ENCODE results near the gene ZNRF3. TPM values are rescaled to one million over a fixed set of nuclear protein-coding genes. Genes with fewer than 3 reads are reported as not detected.
"Not testable (repeated sequence)": the region's sequence is repeated elsewhere in the genome, so short reads cannot be mapped to it uniquely, and the experiment has no call there.

The ZNRF3 gene
- total and polyA plus RNA-seq, 5 donors = 4.0 to 9.4 (median 8.4) TPM

- no peak for DNase-seq
- no peaks in the 10 kb centered on the region for H3K27me3 ChIP-seq (ENCODE audit: control insufficient read depth, insufficient read depth)
- peaks cover 8% of the 10 kb centered on the region for H3K4me1 ChIP-seq (ENCODE audit: control insufficient read depth, insufficient read depth, low read length)
- H3K9me3 ChIP-seq (ENCODE audit: control insufficient read depth, low read length) = no peaks in the 10 kb centered on the region
- no peak for ATAC-seq
- H3K4me3 ChIP-seq (ENCODE audit: low read length) = no peak overlapping the region
- intact Hi-C loops (cut with DNase I) = no loop called here
- 75% methylated on average over 4 of the region's 4 CpGs for WGBS
- no peak overlapping the region for H3K27ac ChIP-seq (ENCODE audit: low read length)
These were observed 119.2 kb downstream of the ZNRF3 start for GRCh38 chr22:29002603-29003002.

GRCh38 chr22:29003552-29003951 lies 120.2 kb downstream of the ZNRF3 start:
- 98% methylated on average over 4 of the region's 4 CpGs for WGBS
- ATAC-seq (no peak), DNase-seq (no peak)
- H3K4me1 ChIP-seq (ENCODE audit: control insufficient read depth, insufficient read depth, low read length) = peaks cover 8% of the 10 kb centered on the region
- H3K9me3 ChIP-seq (ENCODE audit: control insufficient read depth, low read length) = no peaks in the 10 kb centered on the region
- H3K27me3 ChIP-seq (ENCODE audit: control insufficient read depth, insufficient read depth) = no peaks in the 10 kb centered on the region
- no peak overlapping the region for H3K27ac ChIP-seq (ENCODE audit: low read length)
- intact Hi-C loops (cut with DNase I) = no loop called here
- no peak overlapping the region for H3K4me3 ChIP-seq (ENCODE audit: low read length)

DNA sequence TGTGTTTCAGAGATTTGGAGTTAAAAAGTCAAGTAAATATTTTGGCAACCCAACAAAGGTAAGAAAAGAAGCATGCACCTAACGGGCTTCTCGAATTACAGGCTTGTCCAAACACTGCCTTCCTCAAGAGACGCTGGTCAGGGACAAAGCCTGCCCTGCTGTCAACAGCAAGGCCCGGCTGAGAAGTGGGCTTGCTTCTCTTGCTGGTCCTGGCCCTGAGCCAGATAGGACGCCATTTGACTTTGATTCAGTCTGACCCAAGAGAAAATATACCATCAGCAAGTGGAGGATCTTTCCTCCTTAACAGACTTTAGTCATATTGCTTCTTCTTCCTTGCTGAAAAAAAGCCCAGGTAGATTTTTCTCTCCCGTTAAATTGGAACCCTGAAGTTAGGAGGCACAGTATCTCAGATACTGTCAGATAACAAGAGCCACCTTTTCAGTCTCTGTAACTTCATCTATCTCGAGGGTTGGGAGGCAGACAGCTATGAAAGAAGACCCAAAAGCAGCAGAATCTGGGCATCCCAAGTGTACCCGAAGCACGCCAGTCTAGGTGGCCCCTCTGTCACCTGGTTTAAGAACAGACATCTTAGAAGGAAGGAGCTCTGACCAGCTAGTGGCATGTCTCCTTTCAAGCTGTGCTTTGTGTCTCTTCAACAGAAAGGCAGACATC lies 120.7 kb downstream of the ZNRF3 start:
- WGBS = 67% methylated on average over 9 of the region's 9 CpGs
- Histone ChIP-seq H3K27me3 (ENCODE audit: control insufficient read depth, insufficient read depth) (no peaks in the 10 kb centered on the region), H3K4me1 (ENCODE audit: control insufficient read depth, insufficient read depth, low read length) (peaks cover 8% of the 10 kb centered on the region), H3K27ac (ENCODE audit: low read length) (no peak overlapping the region), H3K4me3 (ENCODE audit: low read length) (no peak overlapping the region), H3K9me3 (ENCODE audit: control insufficient read depth, low read length) (no peaks in the 10 kb centered on the region)
- intact Hi-C loops (cut with DNase I) = no loop called here
- ATAC-seq (no peak), DNase-seq (no peak)

DNA sequence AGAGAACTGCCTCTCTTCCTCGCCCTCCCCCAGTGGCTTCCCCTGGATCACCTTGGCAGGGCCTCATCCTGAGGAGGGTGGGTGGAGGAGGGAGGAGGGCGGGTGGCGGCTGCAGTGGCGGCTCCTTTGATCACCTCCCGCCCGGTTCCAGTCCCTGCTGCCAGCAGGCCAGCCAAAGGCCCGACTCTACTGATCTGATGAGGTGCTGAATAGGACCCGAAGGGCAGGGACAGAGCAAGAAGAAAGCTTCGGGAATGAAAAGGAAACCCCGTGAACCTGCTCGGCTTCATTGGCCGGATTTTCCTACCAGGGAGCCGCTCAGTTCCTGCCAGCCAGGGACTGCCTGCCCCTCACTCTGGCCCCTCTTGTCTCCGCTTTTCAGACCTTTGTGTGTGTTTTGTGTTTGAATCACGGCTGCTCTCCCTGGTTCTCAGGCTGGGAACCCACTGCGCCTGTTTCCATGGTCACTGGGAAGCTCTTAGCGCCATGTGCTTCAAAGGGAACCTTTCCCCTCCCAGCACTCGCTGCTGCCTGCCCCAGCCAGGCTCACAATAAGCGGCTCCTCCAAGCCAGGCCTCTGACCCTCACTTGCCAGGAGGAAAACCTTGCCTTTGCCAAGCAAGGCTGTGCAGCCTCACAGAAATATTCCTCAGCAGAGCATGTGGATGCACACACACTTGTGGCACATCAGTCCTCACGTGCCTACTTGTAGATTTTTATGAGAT lies 121.4 kb downstream of the ZNRF3 start:
- peak; percentile 69 to 75 for ATAC-seq
- Histone ChIP-seq H3K27me3 (ENCODE audit: control insufficient read depth, insufficient read depth) (no peaks in the 10 kb centered on the region), H3K4me1 (ENCODE audit: control insufficient read depth, insufficient read depth, low read length) (peaks cover 8% of the 10 kb centered on the region), H3K27ac (ENCODE audit: low read length) (peak overlapping the region; percentile 43), H3K4me3 (ENCODE audit: low read length) (no peak overlapping the region), H3K9me3 (ENCODE audit: control insufficient read depth, low read length) (no peaks in the 10 kb centered on the region)
- 32% methylated on average over 20 of the region's 20 CpGs for WGBS
- intact Hi-C loops (cut with DNase I) = no loop called here
- peak; percentile 36 to 80 (median 68) for DNase-seq

GRCh38 chr22:29005754-29006153 lies 122.4 kb downstream of the ZNRF3 start:
- DNase-seq; H3K27me3 ChIP-seq (ENCODE audit: control insufficient read depth, insufficient read depth); intact Hi-C loops (cut with DNase I); H3K4me1 ChIP-seq (ENCODE audit: control insufficient read depth, insufficient read depth, low read length); ATAC-seq; H3K9me3 ChIP-seq (ENCODE audit: control insufficient read depth, low read length); H3K4me3 ChIP-seq (ENCODE audit: low read length); H3K27ac ChIP-seq (ENCODE audit: low read length): not testable (repeated sequence)
- 95% methylated on average over 8 of the region's 8 CpGs for WGBS

GRCh38 chr22:29006346-29006745 lies 123.0 kb downstream of the ZNRF3 start:
- no peak overlapping the region for H3K27ac ChIP-seq (ENCODE audit: low read length)
- intact Hi-C loops (cut with DNase I) = no loop called here

GRCh38 chr22:29009148-29009547 lies 125.8 kb downstream of the ZNRF3 start:
- Histone ChIP-seq H3K27ac (ENCODE audit: low read length) (peak overlapping the region; percentile 79), H3K27me3 (ENCODE audit: control insufficient read depth, insufficient read depth) (no peaks in the 10 kb centered on the region), H3K9me3 (ENCODE audit: control insufficient read depth, low read length) (no peaks in the 10 kb centered on the region), H3K4me3 (ENCODE audit: low read length) (no peak overlapping the region), H3K4me1 (ENCODE audit: control insufficient read depth, insufficient read depth, low read length) (peaks cover 19% of the 10 kb centered on the region)
- 59% methylated on average over 5 of the region's 5 CpGs for WGBS
- intact Hi-C loops (cut with DNase I) = no loop called here
- ATAC-seq (peak; percentile 68 to 72), DNase-seq (no peak)

More at GRCh38 chr22:29006346-29006745, 123.0 kb downstream of the ZNRF3 start:
- ATAC-seq (no peak), DNase-seq (no peak)
- no peaks in the 10 kb centered on the region for H3K27me3 ChIP-seq (ENCODE audit: control insufficient read depth, insufficient read depth)
- H3K9me3 ChIP-seq (ENCODE audit: control insufficient read depth, low read length) = no peaks in the 10 kb centered on the region
- H3K4me1 ChIP-seq (ENCODE audit: control insufficient read depth, insufficient read depth, low read length) = peaks cover 10% of the 10 kb centered on the region
- H3K4me3 ChIP-seq (ENCODE audit: low read length) = no peak overlapping the region
- 76% methylated on average over 8 of the region's 8 CpGs for WGBS

GRCh38 chr22:29011240-29012100 lies 128.1 kb downstream of the ZNRF3 start:
- Histone ChIP-seq H3K4me3 (ENCODE audit: low read length) (no peak overlapping the region), H3K27me3 (ENCODE audit: control insufficient read depth, insufficient read depth) (no peaks in the 10 kb centered on the region), H3K9me3 (ENCODE audit: control insufficient read depth, low read length) (no peaks in the 10 kb centered on the region), H3K27ac (ENCODE audit: low read length) (peak overlapping the region; percentile 53), H3K4me1 (ENCODE audit: control insufficient read depth, insufficient read depth, low read length) (peaks cover 13% of the 10 kb centered on the region)
- WGBS = 44% methylated on average over 14 of the region's 14 CpGs
- peak in 1 of 2 donors; percentile 38 for ATAC-seq
- intact Hi-C loops (cut with DNase I) = no loop called here
- DNase-seq = peak; percentile 28 to 76 (median 73)

- peaks cover 13% of the 10 kb centered on the region for H3K4me1 ChIP-seq (ENCODE audit: control insufficient read depth, insufficient read depth, low read length)
- H3K4me3 ChIP-seq (ENCODE audit: low read length) = no peak overlapping the region
- H3K9me3 ChIP-seq (ENCODE audit: control insufficient read depth, low read length) = no peaks in the 10 kb centered on the region
- ATAC-seq = no peak
- peak overlapping the region; percentile 53 for H3K27ac ChIP-seq (ENCODE audit: low read length)
- H3K27me3 ChIP-seq (ENCODE audit: control insufficient read depth, insufficient read depth) = no peaks in the 10 kb centered on the region
- intact Hi-C loops (cut with DNase I) = no loop called here
- no peak for DNase-seq
- WGBS = 80% methylated on average over 4 of the region's 4 CpGs
These were observed 128.7 kb downstream of the ZNRF3 start for GRCh38 chr22:29012101-29012433.

GRCh38 chr22:29012952-29013351 lies 129.6 kb downstream of the ZNRF3 start:
- peaks cover 13% of the 10 kb centered on the region for H3K4me1 ChIP-seq (ENCODE audit: control insufficient read depth, insufficient read depth, low read length)
- intact Hi-C loops (cut with DNase I) = no loop called here
- no peaks in the 10 kb centered on the region for H3K9me3 ChIP-seq (ENCODE audit: control insufficient read depth, low read length)
- WGBS = 95% methylated on average over 4 of the region's 4 CpGs
- no peak overlapping the region for H3K27ac ChIP-seq (ENCODE audit: low read length)
- no peak overlapping the region for H3K4me3 ChIP-seq (ENCODE audit: low read length)
- ATAC-seq = no peak
- H3K27me3 ChIP-seq (ENCODE audit: control insufficient read depth, insufficient read depth) = no peaks in the 10 kb centered on the region
- DNase-seq = no peak

DNA sequence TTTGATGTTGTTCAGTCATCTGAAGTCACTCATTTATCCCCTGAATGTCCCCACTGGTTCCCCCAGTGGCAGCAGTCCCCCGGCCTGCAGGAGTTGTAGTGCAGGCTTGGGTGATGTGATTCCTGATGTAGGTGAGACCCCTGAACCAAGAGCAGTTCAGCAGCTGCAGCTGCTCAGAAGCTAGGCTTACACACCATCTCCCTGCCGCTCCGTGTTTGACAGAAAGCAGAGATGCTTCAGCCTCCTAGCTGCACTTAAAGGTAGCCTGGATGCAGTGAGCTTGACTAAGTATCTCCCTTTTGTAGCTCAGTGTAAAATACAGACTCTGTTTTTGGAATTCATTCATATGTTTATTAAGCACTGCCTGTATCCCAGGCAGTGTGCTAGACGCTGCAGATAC lies 130.9 kb downstream of the ZNRF3 start:
- no peak for ATAC-seq
- 84% methylated on average over 4 of the region's 4 CpGs for WGBS
- H3K9me3 ChIP-seq (ENCODE audit: control insufficient read depth, low read length) = no peaks in the 10 kb centered on the region

More for the DNA sequence above, 130.9 kb downstream of the ZNRF3 start:
- no peak overlapping the region for H3K4me3 ChIP-seq (ENCODE audit: low read length)
- no peak overlapping the region for H3K27ac ChIP-seq (ENCODE audit: low read length)
- H3K4me1 ChIP-seq (ENCODE audit: control insufficient read depth, insufficient read depth, low read length) = peaks cover 13% of the 10 kb centered on the region
- DNase-seq = no peak
- intact Hi-C loops (cut with DNase I) = no loop called here
- no peaks in the 10 kb centered on the region for H3K27me3 ChIP-seq (ENCODE audit: control insufficient read depth, insufficient read depth)

All from right cardiac atrium (tissue), 5 donors.